Choroid plexus epithelial cell (primary cell): ENCODE results near the gene CMIP.

Experiments used
- DNase-seq: peaks from one replicate; pipeline ENCODE4 v3.0.0-alpha.2; 2010; ENCODE audit warnings: low read depth
- H3K4me3 ChIP-seq: 2 replicates; pipeline ENCODE4 v1.5.1; 2011; ENCODE audit warnings: low read depth, mild to moderate bottlenecking, control low read depth, low read length, moderate library complexity
- CTCF ChIP-seq: conservative IDR thresholded peaks from 2 replicates; pipeline ENCODE4 v1.5.1; 2011; ENCODE audit warnings: low read depth, mild to moderate bottlenecking, control low read depth, inconsistent platforms, low read length, moderate library complexity

The CMIP gene

GRCh38 chr16:81673432-81673831 lies 228.8 kb downstream of the CMIP start:
- TF ChIP-seq CTCF, result no peak
- no peak overlapping the region for H3K4me3 ChIP-seq
- DNase-seq, result peak; percentile 23

GRCh38 chr16:81675662-81676061 lies 231.1 kb downstream of the CMIP start:
- DNase-seq, result no peak
- H3K4me3 ChIP-seq, result no peak overlapping the region
- no peak for TF ChIP-seq CTCF

GRCh38 chr16:81676066-81676882 lies 231.7 kb downstream of the CMIP start:
- no peak overlapping the region for H3K4me3 ChIP-seq
- no peak for TF ChIP-seq CTCF
- no peak for DNase-seq

- no peak for DNase-seq
- no peak overlapping the region for H3K4me3 ChIP-seq
- TF ChIP-seq CTCF, result no peak
Observed at GRCh38 chr16:81676883-81677737, 232.5 kb downstream of the CMIP start.

- no peak for TF ChIP-seq CTCF
- no peak overlapping the region for H3K4me3 ChIP-seq
- DNase-seq, result no peak
Observed at GRCh38 chr16:81678326-81679095, 233.9 kb downstream of the CMIP start.

- no peak for DNase-seq
- TF ChIP-seq CTCF, result no peak
- H3K4me3 ChIP-seq, result no peak overlapping the region
Observed at GRCh38 chr16:81679721-81680430, 235.3 kb downstream of the CMIP start.
